ENCODE measurements around the gene DNAAF1.
"Not testable (repeated sequence)": the region's sequence is repeated elsewhere in the genome, so short reads cannot be mapped to it uniquely, and the experiment has no call there.

DNAAF1 gene

DNA sequence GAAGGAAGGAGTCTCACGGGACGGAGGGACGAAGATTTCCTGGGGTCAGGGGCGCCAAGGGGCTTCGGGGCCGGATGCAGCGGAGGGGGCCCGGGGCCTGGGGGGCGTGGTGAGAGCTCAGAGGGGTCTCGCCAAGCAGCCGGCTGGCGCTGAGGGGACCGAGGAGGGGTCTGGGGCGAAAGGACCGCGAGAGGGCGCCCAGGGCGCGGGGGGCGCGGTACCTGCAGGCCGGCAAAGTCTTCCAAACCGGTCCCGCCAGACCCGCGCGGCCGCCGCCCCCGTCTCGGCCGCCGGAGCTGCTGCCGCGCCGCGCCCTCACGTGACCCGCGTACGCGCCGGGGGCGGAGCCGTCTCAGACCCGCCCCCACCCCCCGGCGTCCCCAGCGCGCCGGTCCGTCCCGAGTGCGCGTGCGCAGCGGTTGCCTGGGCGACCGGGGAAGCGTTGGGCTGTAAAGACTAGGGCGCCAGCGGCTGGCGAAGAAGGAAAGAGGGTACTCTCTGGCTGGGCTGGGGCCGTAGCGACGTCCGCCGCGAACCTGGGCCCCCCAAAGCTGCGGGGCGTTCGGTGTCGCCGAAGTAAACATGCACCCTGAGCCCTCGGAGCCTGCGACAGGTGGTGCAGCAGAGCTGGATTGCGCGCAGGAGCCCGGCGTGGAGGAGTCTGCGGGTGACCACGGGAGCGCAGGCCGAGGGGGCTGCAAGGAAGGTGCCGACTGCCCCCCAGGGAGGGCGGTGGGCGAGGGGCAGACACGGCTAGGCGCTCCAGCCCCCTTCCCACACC lies at the start of gene DNAAF1, which contains the start of gene HSDL1:
TSS of gene DNAAF1 (plus strand) at position 450 of the 781 bp plus-strand sequence. CDS start at position 583, 133 bp downstream.
TSS of gene HSDL1 (minus strand) at position 319 of the 781 bp plus-strand sequence. CDS start 13,856 bp downstream, outside the sequence.
- no peaks in the 10 kb centered on the region for H3K9me3 ChIP-seq (ENCODE audit: control insufficient read depth, insufficient read depth, low read length)
- peak within 1 kb of the TSS; percentile 94 for H3K9ac ChIP-seq (ENCODE audit: low read depth, low read length)
- peaks cover 4% of the 10 kb centered on the region; the same call in 1 of the 2 replicates for H3K4me1 ChIP-seq (ENCODE audit: insufficient read depth, low read length)
- no peaks in the 10 kb centered on the region for H3K36me3 ChIP-seq (ENCODE audit: insufficient read depth, low read length)

- no peak overlapping the region for H3K9ac ChIP-seq (ENCODE audit: low read depth, low read length)
- H3K36me3 ChIP-seq (ENCODE audit: insufficient read depth, low read length): peaks cover 29% of the 10 kb centered on the region
- no peaks in the 10 kb centered on the region for H3K4me1 ChIP-seq (ENCODE audit: insufficient read depth, low read length)
- no peaks in the 10 kb centered on the region for H3K9me3 ChIP-seq (ENCODE audit: control insufficient read depth, insufficient read depth, low read length)
These were observed 49.6 kb upstream of the DNAAF1 start for GRCh38 chr16:84095466-84095865.

DNA sequence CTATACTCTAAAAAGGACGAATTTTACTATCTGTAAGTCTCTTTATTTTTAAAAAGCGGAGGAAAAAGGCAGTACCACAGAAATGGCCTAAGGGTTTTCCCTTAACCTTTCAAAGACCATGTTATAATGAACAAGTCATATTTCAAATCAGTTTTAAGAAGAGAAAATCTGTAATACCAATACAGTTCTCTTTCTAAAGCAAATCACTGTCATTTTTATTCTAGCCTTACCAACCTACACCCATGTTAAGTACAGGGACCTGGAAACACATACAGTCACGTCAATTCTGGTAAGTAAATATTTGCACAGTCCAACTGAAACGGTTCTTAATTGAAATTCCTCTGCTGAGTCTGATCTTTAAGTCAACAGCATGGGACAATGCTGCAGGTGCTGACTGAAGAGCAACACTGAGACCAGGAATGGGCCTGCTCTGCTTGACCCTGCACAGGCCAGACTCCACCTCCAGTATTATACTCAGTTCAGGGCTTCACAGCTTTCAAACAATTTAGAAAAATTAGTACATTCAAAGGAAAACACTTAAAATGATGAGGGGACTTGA lies 48.6 kb upstream of the DNAAF1 start:
- Histone ChIP-seq H3K4me1 (ENCODE audit: insufficient read depth, low read length) (no peaks in the 10 kb centered on the region), H3K36me3 (ENCODE audit: insufficient read depth, low read length) (peaks cover 29% of the 10 kb centered on the region), H3K9me3 (ENCODE audit: control insufficient read depth, insufficient read depth, low read length) (no peaks in the 10 kb centered on the region), H3K9ac (ENCODE audit: low read depth, low read length) (no peak overlapping the region)

DNA sequence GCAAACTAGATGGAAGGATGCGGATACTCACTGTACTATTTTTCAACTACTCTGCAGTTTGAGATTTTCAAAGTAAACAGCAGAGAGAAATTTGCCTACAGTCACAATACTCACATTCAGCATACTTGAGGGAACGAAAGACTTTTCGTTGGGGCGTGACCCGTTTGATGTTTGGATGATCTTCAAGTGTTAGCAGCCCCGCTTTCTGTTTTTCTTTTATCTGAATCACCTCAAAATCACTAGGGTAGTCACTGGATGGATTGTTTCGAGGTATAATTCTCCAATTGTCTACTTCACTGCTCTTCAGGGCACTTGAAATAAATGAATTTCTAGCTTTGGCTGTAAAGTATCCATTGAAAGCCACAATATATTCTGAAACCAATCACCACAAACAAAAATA lies 46.2 kb upstream of the DNAAF1 start:
- Histone ChIP-seq H3K4me1 (ENCODE audit: insufficient read depth, low read length) (no peaks in the 10 kb centered on the region), H3K36me3 (ENCODE audit: insufficient read depth, low read length) (peaks cover 17% of the 10 kb centered on the region; the same call in 1 of the 2 replicates), H3K9ac (ENCODE audit: low read depth, low read length) (no peak overlapping the region), H3K9me3 (ENCODE audit: control insufficient read depth, insufficient read depth, low read length) (no peaks in the 10 kb centered on the region)

- no peaks in the 10 kb centered on the region for H3K9me3 ChIP-seq (ENCODE audit: control insufficient read depth, insufficient read depth, low read length)
- no peaks in the 10 kb centered on the region for H3K4me1 ChIP-seq (ENCODE audit: insufficient read depth, low read length)
- H3K9ac ChIP-seq (ENCODE audit: low read depth, low read length): no peak overlapping the region
- H3K36me3 ChIP-seq (ENCODE audit: insufficient read depth, low read length): peaks cover 3% of the 10 kb centered on the region; the same call in 1 of the 2 replicates
These were observed 41.4 kb upstream of the DNAAF1 start for GRCh38 chr16:84103678-84104077.

- H3K9ac ChIP-seq (ENCODE audit: low read depth, low read length): no peak overlapping the region
- H3K36me3 ChIP-seq (ENCODE audit: insufficient read depth, low read length): no peaks in the 10 kb centered on the region; the same call in 1 of the 2 replicates
- H3K4me1 ChIP-seq (ENCODE audit: insufficient read depth, low read length): no peaks in the 10 kb centered on the region
These were observed 40.9 kb upstream of the DNAAF1 start for GRCh38 chr16:84104231-84104630.

DNA sequence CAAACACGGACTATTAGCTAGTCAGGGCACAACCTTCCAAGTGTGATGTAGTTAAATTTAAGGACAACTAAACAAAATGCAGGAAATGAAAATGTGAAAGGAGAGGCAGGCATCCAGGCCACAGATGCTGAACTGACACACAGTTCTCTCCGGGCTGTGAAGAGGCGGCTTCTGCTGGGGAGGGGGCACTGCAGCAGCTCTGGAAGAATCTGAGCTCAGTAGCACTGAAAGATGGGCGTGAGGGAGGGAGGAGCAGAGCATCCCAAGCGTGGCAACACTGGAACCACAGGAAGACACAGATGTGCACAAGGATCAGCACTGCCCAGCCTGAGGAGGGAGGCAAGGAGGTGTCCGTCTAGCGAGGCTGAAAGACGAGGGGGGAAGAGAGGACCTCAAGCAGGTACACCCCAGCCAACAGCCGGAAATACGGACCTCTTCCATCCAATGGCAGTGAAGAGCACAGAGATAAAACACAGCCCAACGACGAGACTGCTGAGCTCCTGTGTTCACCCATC lies 39.8 kb upstream of the DNAAF1 start:
- H3K4me1 ChIP-seq (ENCODE audit: insufficient read depth, low read length): no peaks in the 10 kb centered on the region
- no peaks in the 10 kb centered on the region for H3K9me3 ChIP-seq (ENCODE audit: control insufficient read depth, insufficient read depth, low read length)
- no peaks in the 10 kb centered on the region; the same call in 1 of the 2 replicates for H3K36me3 ChIP-seq (ENCODE audit: insufficient read depth, low read length)
- H3K9ac ChIP-seq (ENCODE audit: low read depth, low read length): no peak overlapping the region

More at GRCh38 chr16:84104231-84104630, 40.9 kb upstream of the DNAAF1 start:
- no peaks in the 10 kb centered on the region for H3K9me3 ChIP-seq (ENCODE audit: control insufficient read depth, insufficient read depth, low read length)

- no peaks in the 10 kb centered on the region for H3K4me1 ChIP-seq (ENCODE audit: insufficient read depth, low read length)
- H3K9me3 ChIP-seq (ENCODE audit: control insufficient read depth, insufficient read depth, low read length): no peaks in the 10 kb centered on the region
- H3K36me3 ChIP-seq (ENCODE audit: insufficient read depth, low read length): no peaks in the 10 kb centered on the region; the same call in 1 of the 2 replicates
- H3K9ac ChIP-seq (ENCODE audit: low read depth, low read length): no peak overlapping the region
These were observed 39.0 kb upstream of the DNAAF1 start for GRCh38 chr16:84105948-84106740.

DNA sequence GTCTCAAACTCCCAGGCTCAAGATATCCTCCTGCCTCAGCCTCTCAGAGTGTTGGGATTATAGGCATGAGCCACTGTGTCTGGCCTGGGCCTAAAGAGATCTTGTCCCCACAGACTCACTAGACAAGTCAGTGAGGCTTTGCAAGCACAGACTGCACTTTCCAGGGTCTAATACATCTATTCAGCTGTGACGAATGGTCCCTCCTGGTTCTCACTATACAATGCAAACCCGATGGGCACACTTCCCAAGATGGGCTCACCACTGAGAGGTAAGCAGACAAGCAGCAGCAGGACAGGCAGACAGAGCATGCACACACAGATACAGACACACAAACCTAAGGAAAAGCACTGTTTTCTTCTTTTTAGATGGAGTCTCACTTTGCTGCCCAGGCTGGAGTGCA lies 37.2 kb upstream of the DNAAF1 start:
- Histone ChIP-seq H3K9me3 (ENCODE audit: control insufficient read depth, insufficient read depth, low read length) (no peaks in the 10 kb centered on the region), H3K36me3 (ENCODE audit: insufficient read depth, low read length) (no peaks in the 10 kb centered on the region; the same call in 1 of the 2 replicates), H3K4me1 (ENCODE audit: insufficient read depth, low read length) (no peaks in the 10 kb centered on the region), H3K9ac (ENCODE audit: low read depth, low read length) (no peak overlapping the region)

GRCh38 chr16:84109598-84110335 lies 35.3 kb upstream of the DNAAF1 start:
- Histone ChIP-seq H3K36me3 (ENCODE audit: insufficient read depth, low read length) (no peaks in the 10 kb centered on the region; the same call in 1 of the 2 replicates), H3K9me3 (ENCODE audit: control insufficient read depth, insufficient read depth, low read length) (no peaks in the 10 kb centered on the region), H3K9ac (ENCODE audit: low read depth, low read length) (no peak overlapping the region), H3K4me1 (ENCODE audit: insufficient read depth, low read length) (no peaks in the 10 kb centered on the region)

- Histone ChIP-seq H3K36me3 (ENCODE audit: insufficient read depth, low read length) (no peaks in the 10 kb centered on the region; the same call in 1 of the 2 replicates), H3K4me1 (ENCODE audit: insufficient read depth, low read length) (peaks cover 4% of the 10 kb centered on the region; the same call in 1 of the 2 replicates), H3K9ac (ENCODE audit: low read depth, low read length) (no peak overlapping the region), H3K9me3 (ENCODE audit: control insufficient read depth, insufficient read depth, low read length) (no peaks in the 10 kb centered on the region)
These were observed 34.6 kb upstream of the DNAAF1 start for GRCh38 chr16:84110527-84110926.

- Histone ChIP-seq H3K9me3 (ENCODE audit: control insufficient read depth, insufficient read depth, low read length) (no peaks in the 10 kb centered on the region), H3K36me3 (ENCODE audit: insufficient read depth, low read length) (no peaks in the 10 kb centered on the region; the same call in 1 of the 2 replicates), H3K9ac (ENCODE audit: low read depth, low read length) (no peak overlapping the region), H3K4me1 (ENCODE audit: insufficient read depth, low read length) (peaks cover 5% of the 10 kb centered on the region; the same call in 1 of the 2 replicates)
These were observed 33.6 kb upstream of the DNAAF1 start for GRCh38 chr16:84111525-84111924.

- H3K36me3 ChIP-seq (ENCODE audit: insufficient read depth, low read length); H3K9me3 ChIP-seq (ENCODE audit: control insufficient read depth, insufficient read depth, low read length); H3K4me1 ChIP-seq (ENCODE audit: insufficient read depth, low read length); H3K9ac ChIP-seq (ENCODE audit: low read depth, low read length): not testable (repeated sequence)
These were observed 33.2 kb upstream of the DNAAF1 start for GRCh38 chr16:84111949-84112348.
